ENCODE data around the gene TTC9C. TPM values are rescaled to one million over a fixed set of nuclear protein-coding genes. Genes with fewer than 3 reads are reported as not detected.

TTC9C gene
- total and polyA plus RNA-seq, 7 experiments from 2014 or later: 12.0 to 53.0 (median 29.3) TPM

- POLR2A ChIA-PET: interaction anchor here (0.7 to 14.1 kb wide), 29 partner anchors 8 to 195 kb away, joined by 3 to 224 read pairs (median 9); partner anchors contain the start of genes C11orf98, CSKMT, HNRNPUL2 and INTS5
- H3K36me3 Mint-ChIP-seq: peaks cover 0 to 20% (median 4%) of the 10 kb centered on the region in 5 donors
- peak; percentile 76 to 90 (median 81) for DNase-seq
- peak overlapping the region; percentile 82 for H3K4me3 ChIP-seq (ENCODE audit: low read length)
- intact Hi-C loops (cut with micrococcal nuclease): loop anchor here (1.0 to 5.0 kb wide), 16 partner anchors 15 to 236 kb away; partner anchors contain the start of genes NXF1 (in 2 of the 2), POLR2G (in 2 of the 2), STX5 (in 2 of the 2) and TAF6L (in 2 of the 2)
- peak overlapping the region; percentile 93 for H3K27ac ChIP-seq (ENCODE audit: low read depth, low read length)
- H3K9me3 ChIP-seq (ENCODE audit: control insufficient read depth in 2 of 3, low read length in 3 of 3): no peaks in the 10 kb centered on the region
- peaks cover 0 to 50% (median 6%) of the 10 kb centered on the region in 3 experiments for H3K36me3 ChIP-seq (ENCODE audit: control insufficient read depth in 2 of 3, insufficient read depth in 3 of 3, low read length in 3 of 3)
- peak; percentile 80 for ATAC-seq
- H3K27me3 Mint-ChIP-seq: no peaks in the 10 kb centered on the region
- H3K4me3 Mint-ChIP-seq: peak overlapping the region; percentile 85 to 96 (median 90)
- H3K4me1 Mint-ChIP-seq: peaks cover 19 to 53% (median 38%) of the 10 kb centered on the region in 7 donors
- peaks cover 30 to 35% of the 10 kb centered on the region in 2 donors for H3K4me1 ChIP-seq (ENCODE audit: control insufficient read depth in 2 of 2, insufficient read depth in 2 of 2, low read length in 2 of 2)
- no peaks in the 10 kb centered on the region for H3K9me3 Mint-ChIP-seq
- H3K27ac Mint-ChIP-seq: peak overlapping the region; percentile 88 to 99 (median 95)
- no peaks in the 10 kb centered on the region for H3K27me3 ChIP-seq (ENCODE audit: control insufficient read depth in 2 of 2, insufficient read depth in 2 of 2, low read length in 2 of 2)
- CTCF ChIA-PET: interaction anchor here (0.6 to 3.4 kb wide), 26 partner anchors 9 to 392 kb away, joined by 3 to 34 read pairs (median 5); partner anchors contain the start of genes HNRNPUL2, INTS5, POLR2G and SLC3A2
Measured at GRCh38 chr11:62786318-62787004, 58.2 kb downstream of the TTC9C start.

GRCh38 chr11:62787005-62787759, 58.9 kb downstream of the TTC9C start, which contains the start of gene TMEM179B:
TSS of gene TMEM179B (plus strand) at chr11:62787402. CDS start at chr11:62787432, 30 bp downstream.
- H3K27me3 ChIP-seq (ENCODE audit: control insufficient read depth in 2 of 2, insufficient read depth in 2 of 2, low read length in 2 of 2): no peaks in the 10 kb centered on the region
- intact Hi-C loops (cut with micrococcal nuclease): loop anchor here (1.0 to 5.0 kb wide), 12 partner anchors 18 to 235 kb away; partner anchors contain the start of genes NXF1 (in 2 of the 2), STX5 (in 2 of the 2), TEX54 (in 2 of the 2) and POLR2G (in 1 of the 2)
- CTCF ChIA-PET: interaction anchor here (0.7 to 3.4 kb wide), 24 partner anchors 9 to 392 kb away, joined by 3 to 34 read pairs (median 6); partner anchors contain the start of genes HNRNPUL2, POLR2G, SLC3A2 and STX5

More at GRCh38 chr11:62787005-62787759, 58.9 kb downstream of the TTC9C start, which contains the start of gene TMEM179B:
- Mint-ChIP-seq H3K36me3 (peaks cover 0 to 22% (median 4%) of the 10 kb centered on the region in 5 donors), H3K27ac (peak within 1 kb of the TSS; percentile 91 to 99 (median 96)), H3K4me3 (peak within 1 kb of the TSS; percentile 93 to 97 (median 96)), H3K27me3 (no peaks in the 10 kb centered on the region), H3K9me3 (no peaks in the 10 kb centered on the region), H3K4me1 (peaks cover 22 to 59% (median 42%) of the 10 kb centered on the region in 7 donors)
- Histone ChIP-seq H3K27ac (ENCODE audit: low read depth, low read length) (peak within 1 kb of the TSS; percentile 93), H3K4me1 (ENCODE audit: control insufficient read depth in 2 of 2, insufficient read depth in 2 of 2, low read length in 2 of 2) (peaks cover 32 to 38% of the 10 kb centered on the region in 2 donors), H3K9me3 (ENCODE audit: control insufficient read depth in 2 of 3, low read length in 3 of 3) (no peaks in the 10 kb centered on the region), H3K36me3 (ENCODE audit: control insufficient read depth in 2 of 3, insufficient read depth in 3 of 3, low read length in 3 of 3) (peaks cover 0 to 47% (median 6%) of the 10 kb centered on the region in 3 experiments), H3K4me3 (ENCODE audit: low read length) (peak within 1 kb of the TSS; percentile 82)
- ATAC-seq (peak; percentile 83), DNase-seq (peak; percentile 87 to 98 (median 95))
- POLR2A ChIA-PET: interaction anchor here (0.7 to 14.1 kb wide), 29 partner anchors 12 to 195 kb away, joined by 3 to 224 read pairs (median 10); partner anchors contain the start of genes C11orf98, CSKMT, HNRNPUL2 and INTS5

Other genes starting within 250 kb of the TTC9C start
- 100 to 1,000 TPM; 174 to 622 (median 243) TPM for gene AHNAK, start 181.7 kb upstream of the TTC9C start, total RNA-seq
- 1 to 10 TPM; 6.7 to 7.7 TPM for gene AHNAK, start 181.7 kb upstream of the TTC9C start, polyA plus RNA-seq
- gene EEF1G, start 154.6 kb upstream of the TTC9C start, total RNA-seq: 1,000 to 10,000 TPM; 1,186 to 2,550 (median 2,338) TPM
- 1,000 to 10,000 TPM; 2,027 to 2,354 TPM for gene EEF1G, start 154.6 kb upstream of the TTC9C start, polyA plus RNA-seq
- gene TUT1, start 137.0 kb upstream of the TTC9C start, total RNA-seq: 10 to 100 TPM; 34.5 to 54.6 (median 37.4) TPM
- 10 to 100 TPM; 20.2 to 25.4 TPM for gene TUT1, start 137.0 kb upstream of the TTC9C start, polyA plus RNA-seq
- gene MTA2, start 126.6 kb upstream of the TTC9C start, total RNA-seq: 100 to 1,000 TPM; 134 to 238 (median 199) TPM
- 10 to 100 TPM; 25.6 to 46.4 TPM for gene MTA2, start 126.6 kb upstream of the TTC9C start, polyA plus RNA-seq
- gene EML3, start 115.7 kb upstream of the TTC9C start, total RNA-seq: 100 to 1,000 TPM; 152 to 209 (median 188) TPM
- 10 to 100 TPM; 14.6 to 23.9 TPM for gene EML3, start 115.7 kb upstream of the TTC9C start, polyA plus RNA-seq
- 1 to 10 TPM; 1.2 to 2.4 (median 2.0) TPM for gene ROM1, start 115.2 kb upstream of the TTC9C start, total RNA-seq
- gene ROM1, start 115.2 kb upstream of the TTC9C start, polyA plus RNA-seq: under 1 TPM in 1 of 2 donors, not detected in 1; 0.51 TPM
- 10 to 100 TPM; 55.8 to 78.1 (median 71.2) TPM for gene B3GAT3, start 106.5 kb upstream of the TTC9C start, total RNA-seq
- 10 to 100 TPM; 35.0 to 41.9 TPM for gene B3GAT3, start 106.5 kb upstream of the TTC9C start, polyA plus RNA-seq
- 100 to 1,000 TPM; 203 to 313 (median 286) TPM for gene GANAB, start 81.9 kb upstream of the TTC9C start, total RNA-seq
- 100 to 1,000 TPM; 157 to 189 TPM for gene GANAB, start 81.9 kb upstream of the TTC9C start, polyA plus RNA-seq
- gene INTS5, start 75.2 kb upstream of the TTC9C start, total RNA-seq: 10 to 100 TPM; 14.0 to 33.8 (median 32.1) TPM
- 10 to 100 TPM; 39.1 to 72.2 TPM for gene INTS5, start 75.2 kb upstream of the TTC9C start, polyA plus RNA-seq
- gene C11orf98, start 63.3 kb upstream of the TTC9C start, total RNA-seq: 100 to 1,000 TPM in 1 of 5 experiments, 10 to 100 TPM in 4; 23.2 to 103 (median 47.6) TPM
- gene C11orf98, start 63.3 kb upstream of the TTC9C start, polyA plus RNA-seq: 10 to 100 TPM; 84.2 to 96.9 TPM
- gene CSKMT, start 63.2 kb upstream of the TTC9C start, total RNA-seq: 10 to 100 TPM in 4 of 5 experiments, 1 to 10 TPM in 1; 8.9 to 29.3 (median 23.7) TPM
- gene CSKMT, start 63.2 kb upstream of the TTC9C start, polyA plus RNA-seq: 1 to 10 TPM; 2.5 TPM
- gene UQCC3, start 56.8 kb upstream of the TTC9C start, total RNA-seq: 1 to 10 TPM; 2.2 to 8.2 (median 5.8) TPM
- gene UQCC3, start 56.8 kb upstream of the TTC9C start, polyA plus RNA-seq: 10 to 100 TPM in 1 of 2 donors, 1 to 10 TPM in 1; 9.1 to 11.1 TPM
- 10 to 100 TPM; 13.8 to 26.4 (median 20.8) TPM for gene LBHD1, start 56.2 kb upstream of the TTC9C start, total RNA-seq
- 1 to 10 TPM; 3.5 to 5.9 TPM for gene LBHD1, start 56.2 kb upstream of the TTC9C start, polyA plus RNA-seq
- gene UBXN1, start 49.4 kb upstream of the TTC9C start, total RNA-seq: 100 to 1,000 TPM; 114 to 215 (median 207) TPM
- gene UBXN1, start 49.4 kb upstream of the TTC9C start, polyA plus RNA-seq: 100 to 1,000 TPM; 218 to 256 TPM
- under 1 TPM in 3 of 5 experiments, not detected in 2; 0.12 to 0.38 (median 0.24) TPM for gene LRRN4CL, start 39.0 kb upstream of the TTC9C start, total RNA-seq
- gene LRRN4CL, start 39.0 kb upstream of the TTC9C start, polyA plus RNA-seq: not detected
- gene BSCL2, start 21.1 kb upstream of the TTC9C start, total RNA-seq: 10 to 100 TPM; 28.4 to 53.9 (median 39.0) TPM
- 10 to 100 TPM; 57.9 to 63.5 TPM for gene BSCL2, start 21.1 kb upstream of the TTC9C start, polyA plus RNA-seq
- gene GNG3, start 20.8 kb upstream of the TTC9C start, total RNA-seq: not detected
- not detected for gene GNG3, start 20.8 kb upstream of the TTC9C start, polyA plus RNA-seq
- gene HNRNPUL2, start 1.0 kb upstream of the TTC9C start, total RNA-seq: 10 to 100 TPM; 43.4 to 77.5 (median 65.3) TPM
- 1 to 10 TPM; 1.9 TPM for gene HNRNPUL2, start 1.0 kb upstream of the TTC9C start, polyA plus RNA-seq
- 10 to 100 TPM in 3 of 5 experiments, 1 to 10 TPM in 2; 6.4 to 24.1 (median 19.0) TPM for gene ZBTB3, start 25.7 kb downstream of the TTC9C start, total RNA-seq
- gene ZBTB3, start 25.7 kb downstream of the TTC9C start, polyA plus RNA-seq: 1 to 10 TPM; 4.1 to 7.7 TPM
- gene POLR2G, start 33.1 kb downstream of the TTC9C start, total RNA-seq: 100 to 1,000 TPM in 1 of 5 experiments, 10 to 100 TPM in 4; 62.7 to 109 (median 77.8) TPM
- gene POLR2G, start 33.1 kb downstream of the TTC9C start, polyA plus RNA-seq: 100 to 1,000 TPM; 225 to 245 TPM
- 10 to 100 TPM; 13.1 to 34.9 (median 24.1) TPM for gene TAF6L, start 42.9 kb downstream of the TTC9C start, total RNA-seq
- gene TAF6L, start 42.9 kb downstream of the TTC9C start, polyA plus RNA-seq: 10 to 100 TPM in 1 of 2 donors, 1 to 10 TPM in 1; 8.4 to 13.9 TPM
- gene TMEM179B, start 58.9 kb downstream of the TTC9C start, total RNA-seq: 10 to 100 TPM; 23.2 to 72.3 (median 50.9) TPM
- gene TMEM179B, start 58.9 kb downstream of the TTC9C start, polyA plus RNA-seq: 100 to 1,000 TPM; 103 to 113 TPM
- gene TMEM223, start 63.5 kb downstream of the TTC9C start, total RNA-seq: 10 to 100 TPM in 3 of 5 experiments, 1 to 10 TPM in 2; 6.3 to 24.5 (median 21.0) TPM
- gene TMEM223, start 63.5 kb downstream of the TTC9C start, polyA plus RNA-seq: 10 to 100 TPM; 58.5 to 60.4 TPM
- 100 to 1,000 TPM in 4 of 5 experiments, 10 to 100 TPM in 1; 92.1 to 421 (median 195) TPM for gene NXF1, start 77.0 kb downstream of the TTC9C start, total RNA-seq
- gene NXF1, start 77.0 kb downstream of the TTC9C start, polyA plus RNA-seq: 100 to 1,000 TPM in 1 of 2 donors, 10 to 100 TPM in 1; 66.9 to 106 TPM
- gene STX5, start 103.6 kb downstream of the TTC9C start, total RNA-seq: 100 to 1,000 TPM in 2 of 5 experiments, 10 to 100 TPM in 3; 47.0 to 152 (median 57.3) TPM
- 10 to 100 TPM; 23.8 to 32.8 TPM for gene STX5, start 103.6 kb downstream of the TTC9C start, polyA plus RNA-seq
- under 1 TPM in 1 of 5 experiments, not detected in 4; 0.89 TPM for gene TEX54, start 104.4 kb downstream of the TTC9C start, total RNA-seq
- 1 to 10 TPM; 1.6 to 2.1 TPM for gene TEX54, start 104.4 kb downstream of the TTC9C start, polyA plus RNA-seq
- gene WDR74, start 111.1 kb downstream of the TTC9C start, total RNA-seq: 100 to 1,000 TPM in 4 of 5 experiments, 10 to 100 TPM in 1; 87.2 to 279 (median 102) TPM
- 10 to 100 TPM; 55.0 to 56.9 TPM for gene WDR74, start 111.1 kb downstream of the TTC9C start, polyA plus RNA-seq
- 100 to 1,000 TPM; 159 to 239 (median 218) TPM for gene SLC3A2, start 152.4 kb downstream of the TTC9C start, total RNA-seq
- 100 to 1,000 TPM; 118 to 189 TPM for gene SLC3A2, start 152.4 kb downstream of the TTC9C start, polyA plus RNA-seq
- not detected for gene CHRM1, start 192.9 kb downstream of the TTC9C start, total RNA-seq
- not detected for gene CHRM1, start 192.9 kb downstream of the TTC9C start, polyA plus RNA-seq

Data from naive thymus-derived CD4-positive, alpha-beta T cell (primary cell).